ENCODE data around the gene GLI3.

- TF ChIP-seq EZH2 (IDR thresholded peaks at IDR 0.05; ENCODE audit: insufficient read depth, poor library complexity, severe bottlenecking), result no peak
- no peak for TF ChIP-seq EZH2phosphoT487 (IDR thresholded peaks at IDR 0.05; ENCODE audit: insufficient read depth, low read depth)
Observed at GRCh38 chr7:42137431-42137830, 99.6 kb downstream of the GLI3 start.

Data from GM23248 (cell line).